SK-N-SH (cell line): ENCODE results near the gene EBF3. TPM values are rescaled to one million over a fixed set of nuclear protein-coding genes. Genes with fewer than 3 reads are reported as not detected.

Experiments used
- CTCF ChIA-PET: fragments of 300-600, 350-600 bp; formaldehyde crosslinking; extraction: SDS; loops from one replicate; lab custom pipeline; 2021; lab: Yijun Ruan, JAX
- POLR2A ChIA-PET: fragments of 350-600 bp; sonication (Branson Sonifier 250); formaldehyde crosslinking; extraction: SDS; loops from one replicate; lab custom pipeline; 2020; ENCODE audit warnings: antibody characterized with exemption, inconsistent platforms; lab: Yijun Ruan, JAX
- DNase-seq: peaks from one replicate; pipeline ENCODE4 v3.0.0; 2012
- H2AFZ ChIP-seq: fragments of 200-600 bp; sonication (generic); 2 replicates; pipeline ENCODE4 v1.8.1; 2016; ENCODE audit warnings: antibody characterized with exemption, mild to moderate bottlenecking, low read depth
- H3F3A ChIP-seq: fragments of 200-600 bp; sonication (generic); replicated peaks from 2 replicates; pipeline ENCODE3; 2016; ENCODE audit warnings: antibody characterized with exemption, mild to moderate bottlenecking; ENCODE audit not compliant: insufficient read depth
- H3K27ac ChIP-seq, 2 experiments: fragments of 200-500 bp in 1 of 2; fragments of 200-600 bp in 1 of 2; sonication (Bioruptor generic) in 1 of 2; sonication (generic), shearing (Covaris generic) in 1 of 2; 2 replicates each; pipeline versions ENCODE4 v1.5.1 to v1.6.1; 2014 to 2016; ENCODE audit warnings: low read depth in 2 of 2, inconsistent platforms in 1 of 2, low read length in 1 of 2, mild to moderate bottlenecking in 1 of 2, mixed read lengths in 1 of 2
- H3K27me3 ChIP-seq: fragments of 200-600 bp; sonication (generic), shearing (Covaris generic); 2 replicates; pipeline ENCODE4 v1.6.1; 2016; ENCODE audit warnings: mixed run types; ENCODE audit not compliant: insufficient read depth
- H3K36me3 ChIP-seq, 2 experiments: fragments of 200-500 bp in 1 of 2; fragments of 200-600 bp in 1 of 2; sonication (Bioruptor generic) in 1 of 2; sonication (generic) in 1 of 2; replicated peaks in 1 of 2; 2 replicates each; pipeline versions ENCODE3 to v1.5.1; 2014 to 2016; ENCODE audit warnings: low read length in 1 of 2, mild to moderate bottlenecking in 1 of 2; ENCODE audit not compliant: insufficient read depth in 2 of 2, control insufficient read depth in 1 of 2
- H3K4me1 ChIP-seq, 2 experiments: fragments of 200-500 bp in 1 of 2; fragments of 200-600 bp in 1 of 2; sonication (Bioruptor generic) in 1 of 2; sonication (generic), shearing (Covaris generic) in 1 of 2; 2 replicates each; pipeline versions ENCODE4 v1.5.1 to v1.6.1; 2014 to 2016; ENCODE audit warnings: low read depth in 1 of 2, low read length in 1 of 2, mixed run types in 1 of 2; ENCODE audit not compliant: insufficient read depth in 2 of 2, control insufficient read depth in 1 of 2
- H3K4me2 ChIP-seq: fragments of 200-600 bp; sonication (generic), shearing (Covaris generic); 2 replicates; pipeline ENCODE4 v1.6.1; 2017; ENCODE audit warnings: mixed run types
- H3K4me3 ChIP-seq, 2 experiments: fragments of 200-500 bp in 1 of 2; fragments of 200-600 bp in 1 of 2; sonication (Bioruptor generic) in 1 of 2; sonication (generic), shearing (Covaris generic) in 1 of 2; 2 replicates each; pipeline versions ENCODE4 v1.5.1 to v1.8.1; 2014 to 2016; ENCODE audit warnings: low read depth in 2 of 2, inconsistent platforms in 1 of 2, low read length in 1 of 2, mild to moderate bottlenecking in 1 of 2, mixed read lengths in 1 of 2, moderate library complexity in 1 of 2
- H3K79me2 ChIP-seq: fragments of 200-600 bp; sonication (generic); 2 replicates; pipeline ENCODE4 v1.8.1; 2017; ENCODE audit warnings: mild to moderate bottlenecking; ENCODE audit not compliant: insufficient read depth
- H3K9ac ChIP-seq: fragments of 200-600 bp; sonication (generic); 2 replicates; pipeline ENCODE4 v1.6.1; 2017; ENCODE audit warnings: mixed run types
- H3K9me2 ChIP-seq: fragments of 200-600 bp; sonication (generic); 2 replicates; pipeline ENCODE4 v1.6.1; 2017; ENCODE audit warnings: mixed run types
- H3K9me3 ChIP-seq: fragments of 200-600 bp; sonication (generic); 2 replicates; pipeline ENCODE4 v1.6.1; 2017; ENCODE audit warnings: mixed run types, mild to moderate bottlenecking, moderate library complexity
- H4K20me1 ChIP-seq: fragments of 200-600 bp; sonication (generic); 2 replicates; pipeline ENCODE4 v1.6.1; 2017; ENCODE audit warnings: mild to moderate bottlenecking, mixed run types; ENCODE audit not compliant: insufficient read depth
- CHD2 ChIP-seq: fragments of 150-350 bp; IDR thresholded peaks from 2 replicates; pipeline ENCODE4 v1.6.1; 2018; ENCODE audit warnings: low read length; ENCODE audit not compliant: partially characterized antibody
- EZH2phosphoT487 ChIP-seq: fragments of 200-600 bp; sonication (generic); IDR thresholded peaks from 2 replicates; pipeline ENCODE4 v1.6.1; 2017; ENCODE audit warnings: low read depth, mixed run types, mild to moderate bottlenecking, antibody characterized with exemption, moderate library complexity, borderline replicate concordance
- FOSL2 ChIP-seq: IDR thresholded peaks from 2 replicates; pipeline ENCODE4 v1.4.0; 2012; ENCODE audit warnings: low read depth, mild to moderate bottlenecking, moderate library complexity, borderline replicate concordance
- FOXJ3 ChIP-seq: sonication (generic); formaldehyde crosslinking; IDR thresholded peaks from 2 replicates; pipeline ENCODE4 v1.5.1; 2020; ENCODE audit warnings: mild to moderate bottlenecking, missing genetic modification reagents
- FOXM1 ChIP-seq: IDR thresholded peaks from 2 replicates; pipeline ENCODE4 v1.4.0; 2012; ENCODE audit warnings: low read depth, mild to moderate bottlenecking
- GABPA ChIP-seq: IDR thresholded peaks from 2 replicates; pipeline ENCODE4 v1.4.0; 2012; ENCODE audit warnings: low read depth, mild to moderate bottlenecking
- IRF3 ChIP-seq: fragments of 150-350 bp; IDR thresholded peaks from 2 replicates; pipeline ENCODE4 v1.6.1; 2016; ENCODE audit warnings: mild to moderate bottlenecking, low read depth, low read length
- JUND ChIP-seq: IDR thresholded peaks from 2 replicates; pipeline ENCODE4 v1.4.0; 2012
- MAX ChIP-seq: IDR thresholded peaks from 2 replicates; pipeline ENCODE4 v1.4.0; 2012; ENCODE audit warnings: low read depth
- MEF2A ChIP-seq: IDR thresholded peaks from 2 replicates; pipeline ENCODE4 v1.4.0; 2012; ENCODE audit warnings: low read depth, borderline replicate concordance
- NRF1 ChIP-seq: IDR thresholded peaks from 2 replicates; pipeline ENCODE4 v1.6.1; 2012; ENCODE audit warnings: low read depth, mild to moderate bottlenecking, low read length
- PBX3 ChIP-seq: IDR thresholded peaks from 2 replicates; pipeline ENCODE4; 2012
- POLR2AphosphoS5 ChIP-seq: IDR thresholded peaks from 2 replicates; pipeline ENCODE4 v1.6.1; 2012; ENCODE audit warnings: low read depth, low read length
- RAD21 ChIP-seq: IDR thresholded peaks from 2 replicates; pipeline ENCODE4 v1.6.1; 2012; ENCODE audit warnings: mild to moderate bottlenecking, low read length
- RFX5 ChIP-seq: IDR thresholded peaks from 2 replicates; pipeline ENCODE4 v1.6.1; 2012; ENCODE audit warnings: mild to moderate bottlenecking, improper control_type of control experiment, low read length
- RXRA ChIP-seq: IDR thresholded peaks from 2 replicates; pipeline ENCODE4 v1.4.0; 2012; ENCODE audit warnings: low read depth, mild to moderate bottlenecking, borderline replicate concordance
- SIN3A ChIP-seq: IDR thresholded peaks from 2 replicates; pipeline ENCODE4 v1.6.1; 2012; ENCODE audit warnings: low read depth, mild to moderate bottlenecking, low read length, moderate library complexity, borderline replicate concordance
- TCF12 ChIP-seq: IDR thresholded peaks from 2 replicates; pipeline ENCODE4 v1.4.0; 2012
- USF1 ChIP-seq: IDR thresholded peaks from 2 replicates; pipeline ENCODE4 v1.4.0; 2012; ENCODE audit warnings: low read depth, borderline replicate concordance
- WGBS: methylation state at CpG from one replicate; pipeline ENCODE4 v1.1.6; 2017; ENCODE audit warnings: low lambda C conversion rate; 5-methylcytosine and 5-hydroxymethylcytosine counted together
- polyA plus RNA-seq, 3 experiments: library from polyadenylated mRNA; depleted of rRNA; stranded (reverse); fragments of >200 nt; gene quantifications; 2 replicates each; pipeline ENCODE4 v1.2.3, GENCODE V29; 2012

The EBF3 gene
- polyA plus RNA-seq, 1 of the 3 experiments (the other 2 are of a cell fraction), result not detected

- no peak for DNase-seq
- POLR2A ChIA-PET, result no interaction called here
- Histone ChIP-seq H3K9me2 (no peaks in the 10 kb centered on the region), H3K27ac (no peak overlapping the region)
- TF ChIP-seq TCF12, result no peak
- no peak for TF ChIP-seq RAD21
- TF ChIP-seq NRF1, result no peak
- TF ChIP-seq FOXJ3 (CRISPR knock-in tag), result no peak
- no peak for TF ChIP-seq CHD2
- TF ChIP-seq RXRA, result no peak
- TF ChIP-seq EZH2phosphoT487, result no peak
- TF ChIP-seq POLR2AphosphoS5, result no peak
- TF ChIP-seq MAX, result no peak
- no peak for TF ChIP-seq USF1
- no peak for TF ChIP-seq FOXM1
- no peak for TF ChIP-seq SIN3A
- TF ChIP-seq RFX5, result no peak
- no peak for TF ChIP-seq PBX3
- no peak for TF ChIP-seq MEF2A
- TF ChIP-seq, all 33 proteins: peak for 0
- Histone ChIP-seq H3F3A (no peaks in the 10 kb centered on the region), H3K4me2 (no peak overlapping the region), H4K20me1 (no peaks in the 10 kb centered on the region), H3K79me2 (no peaks in the 10 kb centered on the region), H3K36me3 (no peaks in the 10 kb centered on the region), H3K9ac (no peak overlapping the region), H3K4me3 (no peak overlapping the region), H3K4me1 (no peaks in the 10 kb centered on the region; a peak in 1 of 4 replicates), H3K27me3 (no peaks in the 10 kb centered on the region), H3K9me3 (no peaks in the 10 kb centered on the region), H2AFZ (no peak overlapping the region)
- 64% methylated on average over 7 of the region's 7 CpGs for WGBS
- CTCF ChIA-PET, result no interaction called here
Observed at GRCh38 chr10:129836253-129836652, 127.8 kb downstream of the EBF3 start.

GRCh38 chr10:129833994-129834739 lies 129.9 kb downstream of the EBF3 start:
- no peaks in the 10 kb centered on the region for H3K9me2 ChIP-seq
- no peaks in the 10 kb centered on the region for H3K36me3 ChIP-seq
- TF ChIP-seq GABPA (no peak), USF1 (no peak), IRF3 (no peak), EZH2phosphoT487 (no peak), SIN3A (no peak), FOSL2 (no peak), JUND (no peak), RAD21 (no peak)
- TF ChIP-seq, all 33 proteins: peak for 0
- DNase-seq, result no peak
- H3K4me3 ChIP-seq, result no peak overlapping the region
- WGBS, result 40% methylated on average over 14 of the region's 15 CpGs
- no peak overlapping the region for H3K27ac ChIP-seq
- H3K79me2 ChIP-seq, result no peaks in the 10 kb centered on the region
- H3K9ac ChIP-seq, result no peak overlapping the region
- no peaks in the 10 kb centered on the region for H3K27me3 ChIP-seq
- H3F3A ChIP-seq, result no peaks in the 10 kb centered on the region
- no peaks in the 10 kb centered on the region for H3K9me3 ChIP-seq
- ChIA-PET POLR2A (no interaction called here), CTCF (interaction anchor here (1.2 kb wide), 1 partner anchor 19 kb away, joined by 4 read pairs; no protein-coding TSS in a partner anchor)
- no peaks in the 10 kb centered on the region; a peak in 1 of 4 replicates for H3K4me1 ChIP-seq
- no peaks in the 10 kb centered on the region for H4K20me1 ChIP-seq
- no peak overlapping the region for H2AFZ ChIP-seq
- no peak overlapping the region for H3K4me2 ChIP-seq
